ENCODE data around the gene TSPOAP1. TPM values are rescaled to one million over a fixed set of nuclear protein-coding genes. Genes with fewer than 3 reads are reported as not detected.

TSPOAP1 gene
- under 0.01 and 0.33 TPM in 2 replicates for total RNA-seq (2014; rRNA removed; shearing (Covaris generic))

- no peak for DNase-seq (ENCODE audit: low read depth)
Observed at GRCh38 chr17:58328195-58329034, at the start of gene TSPOAP1. TSS of gene TSPOAP1 (minus strand) at chr17:58328795. CDS start at chr17:58327920, 875 bp downstream.

- no peak for DNase-seq (ENCODE audit: low read depth)
Observed at GRCh38 chr17:58377661-58378060, 49.1 kb upstream of the TSPOAP1 start.

GRCh38 chr17:58377093-58377601 is 48.6 kb upstream of the TSPOAP1 start:
- no peak for DNase-seq (ENCODE audit: low read depth)

- DNase-seq (ENCODE audit: low read depth): no peak
Observed at GRCh38 chr17:58376472-58377000, 47.9 kb upstream of the TSPOAP1 start.

- DNase-seq (ENCODE audit: low read depth): no peak
Observed at GRCh38 chr17:58375811-58376210, 47.2 kb upstream of the TSPOAP1 start.

- no peak for DNase-seq (ENCODE audit: low read depth)
Observed at GRCh38 chr17:58375256-58375655, 46.7 kb upstream of the TSPOAP1 start.

GRCh38 chr17:58373923-58374322 is 45.3 kb upstream of the TSPOAP1 start:
- no peak for DNase-seq (ENCODE audit: low read depth)

GRCh38 chr17:58373003-58373402 is 44.4 kb upstream of the TSPOAP1 start:
- DNase-seq (ENCODE audit: low read depth): no peak

- no peak for DNase-seq (ENCODE audit: low read depth)
Observed at GRCh38 chr17:58371300-58371950, 42.8 kb upstream of the TSPOAP1 start.

GRCh38 chr17:58370716-58371115 is 42.1 kb upstream of the TSPOAP1 start:
- no peak for DNase-seq (ENCODE audit: low read depth)

- no peak for DNase-seq (ENCODE audit: low read depth)
Observed at GRCh38 chr17:58370309-58370708, 41.7 kb upstream of the TSPOAP1 start.

- no peak for DNase-seq (ENCODE audit: low read depth)
Observed at GRCh38 chr17:58369214-58370031, 40.8 kb upstream of the TSPOAP1 start.

- DNase-seq (ENCODE audit: low read depth): no peak
Observed at GRCh38 chr17:58368860-58369213, 40.2 kb upstream of the TSPOAP1 start.

- DNase-seq (ENCODE audit: low read depth): no peak
Observed at GRCh38 chr17:58367461-58367860, 38.9 kb upstream of the TSPOAP1 start.

- no peak for DNase-seq (ENCODE audit: low read depth)
Observed at GRCh38 chr17:58365980-58366595, 37.5 kb upstream of the TSPOAP1 start.

GRCh38 chr17:58365185-58365979 is 36.8 kb upstream of the TSPOAP1 start:
- no peak for DNase-seq (ENCODE audit: low read depth)

GRCh38 chr17:58364270-58364942 is 35.8 kb upstream of the TSPOAP1 start:
- no peak for DNase-seq (ENCODE audit: low read depth)

GRCh38 chr17:58363457-58364185 is 35.0 kb upstream of the TSPOAP1 start:
- no peak for DNase-seq (ENCODE audit: low read depth)

GRCh38 chr17:58362368-58363014 is 33.9 kb upstream of the TSPOAP1 start:
- DNase-seq (ENCODE audit: low read depth): no peak
